Right atrium auricular region (tissue), 2 donors: ENCODE data around the gene GLO1. TPM values are rescaled to one million over a fixed set of nuclear protein-coding genes. Genes with fewer than 3 reads are reported as not detected.

Source experiments
- DNase-seq: peaks from one replicate; pipeline ENCODE4 v3.0.0-alpha.2; 2019; ENCODE audit warnings: low spot score
- H3K27ac ChIP-seq, 2 donors: fragments of 200-600 bp; sonication (generic); 1 replicate in 1 of 2; 2 replicates in 1 of 2; pipeline ENCODE4 v1.5.1; 2016 to 2019
- H3K27me3 ChIP-seq, 2 donors: fragments of 200-600 bp; sonication (generic); one replicate each; pipeline versions ENCODE4 v1.5.1 to v1.6.0; 2017 to 2019
- H3K36me3 ChIP-seq: fragments of 200-600 bp; sonication (generic); one replicate; pipeline ENCODE4 v1.5.1; 2016
- H3K4me1 ChIP-seq, 2 donors: fragments of 200-600 bp; sonication (generic); one replicate each; pipeline versions ENCODE4 v1.5.1 to v1.6.0; 2017 to 2019
- H3K4me3 ChIP-seq, 2 donors: fragments of 200-600 bp; sonication (generic); 1 replicate in 1 of 2; 2 replicates in 1 of 2; pipeline ENCODE4 v1.5.1; 2017 to 2019; ENCODE audit warnings: mild to moderate bottlenecking in 1 of 2, moderate library complexity in 1 of 2
- H3K9me3 ChIP-seq, 2 donors: fragments of 200-600 bp; sonication (generic); one replicate each; pipeline ENCODE4 v1.5.1; 2019
- total RNA-seq, 2 donors: library from RNA; depleted of rRNA; stranded (reverse); fragments of >200 nt; gene quantifications; one replicate each; pipeline ENCODE4 v1.1.0, GENCODE V29; 2016
- TF ChIP-seq, protein P1 (sequence below), 2 donors: fragments of 200-600 bp; sonication (generic); IDR thresholded peaks; one replicate each; pipeline ENCODE4 v1.5.1; 2019; ENCODE audit warnings: antibody characterized with exemption in 2 of 2

GLO1 gene
- total RNA-seq, 2 donors from 2014 or later, result 95.6 to 137 TPM

DNA sequence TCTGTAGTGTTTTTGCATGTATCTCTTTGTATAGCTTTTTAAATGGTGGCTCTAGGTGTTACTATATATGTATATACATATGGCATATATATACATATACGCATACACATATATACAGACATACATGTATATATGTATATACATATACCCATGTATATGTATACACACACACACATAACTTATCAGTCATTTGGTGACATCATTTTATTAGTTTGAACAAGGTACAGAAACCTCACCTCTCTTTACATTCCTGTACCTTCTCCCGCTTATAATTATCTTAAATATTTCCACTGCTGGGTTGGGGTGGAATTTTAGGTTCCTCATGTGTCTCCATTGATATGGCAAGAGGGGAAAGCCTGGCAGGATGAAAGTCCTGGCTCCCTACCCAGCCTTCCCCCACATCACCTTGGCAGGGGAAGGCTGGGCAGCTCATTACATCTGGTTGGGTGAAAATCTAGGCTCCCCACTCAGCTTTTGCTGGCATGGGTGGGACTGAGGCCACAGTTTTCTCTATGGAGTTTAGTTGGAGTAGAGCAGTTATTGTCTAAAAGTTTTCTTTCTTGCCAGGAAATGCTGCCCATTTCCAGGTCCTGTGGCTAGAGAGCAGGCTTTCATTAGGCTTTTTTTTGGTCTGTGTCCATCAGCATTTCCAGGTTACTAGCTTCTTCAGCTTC, 7.6 kb downstream of the GLO1 start:
- H3K4me3 ChIP-seq, result no peak overlapping the region
- no peaks in the 10 kb centered on the region for H3K27me3 ChIP-seq
- DNase-seq, result no peak
- H3K9me3 ChIP-seq, result peaks cover 0 to 4% of the 10 kb centered on the region in 2 donors
- TF ChIP-seq, protein P1, sequence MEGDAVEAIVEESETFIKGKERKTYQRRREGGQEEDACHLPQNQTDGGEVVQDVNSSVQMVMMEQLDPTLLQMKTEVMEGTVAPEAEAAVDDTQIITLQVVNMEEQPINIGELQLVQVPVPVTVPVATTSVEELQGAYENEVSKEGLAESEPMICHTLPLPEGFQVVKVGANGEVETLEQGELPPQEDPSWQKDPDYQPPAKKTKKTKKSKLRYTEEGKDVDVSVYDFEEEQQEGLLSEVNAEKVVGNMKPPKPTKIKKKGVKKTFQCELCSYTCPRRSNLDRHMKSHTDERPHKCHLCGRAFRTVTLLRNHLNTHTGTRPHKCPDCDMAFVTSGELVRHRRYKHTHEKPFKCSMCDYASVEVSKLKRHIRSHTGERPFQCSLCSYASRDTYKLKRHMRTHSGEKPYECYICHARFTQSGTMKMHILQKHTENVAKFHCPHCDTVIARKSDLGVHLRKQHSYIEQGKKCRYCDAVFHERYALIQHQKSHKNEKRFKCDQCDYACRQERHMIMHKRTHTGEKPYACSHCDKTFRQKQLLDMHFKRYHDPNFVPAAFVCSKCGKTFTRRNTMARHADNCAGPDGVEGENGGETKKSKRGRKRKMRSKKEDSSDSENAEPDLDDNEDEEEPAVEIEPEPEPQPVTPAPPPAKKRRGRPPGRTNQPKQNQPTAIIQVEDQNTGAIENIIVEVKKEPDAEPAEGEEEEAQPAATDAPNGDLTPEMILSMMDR (IDR thresholded peaks at IDR 0.05), result no peak
- no peaks in the 10 kb centered on the region for H3K36me3 ChIP-seq
- no peaks in the 10 kb centered on the region for H3K4me1 ChIP-seq
- no peak overlapping the region for H3K27ac ChIP-seq

DNA sequence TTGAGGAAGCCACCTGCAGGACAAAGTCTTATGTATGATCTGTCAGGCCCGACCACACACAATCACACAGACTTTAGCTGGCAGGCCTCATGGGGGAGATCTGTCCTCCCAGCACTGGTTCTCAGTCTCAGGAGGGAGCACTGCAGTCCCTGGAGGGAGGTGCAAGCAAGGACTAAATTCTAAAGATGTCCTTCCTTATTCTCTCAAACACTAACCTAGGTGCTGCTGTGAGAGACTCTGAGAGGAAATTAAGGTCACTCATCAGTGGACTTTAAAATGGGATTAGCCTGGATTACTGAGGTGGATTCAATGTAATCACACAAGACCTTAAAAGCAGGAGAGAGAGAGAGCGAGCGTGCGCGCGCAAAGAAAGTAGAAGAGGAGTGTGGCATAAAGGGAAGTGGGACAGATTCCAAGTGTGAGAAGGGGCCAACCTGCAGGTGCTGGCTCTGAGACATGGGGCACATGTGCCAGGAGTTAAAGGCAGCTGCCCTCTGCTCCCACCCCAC, 14.3 kb downstream of the GLO1 start:
- no peaks in the 10 kb centered on the region for H3K27me3 ChIP-seq
- H3K4me3 ChIP-seq, result no peak overlapping the region
- H3K9me3 ChIP-seq, result no peaks in the 10 kb centered on the region
- TF ChIP-seq, protein P1 (IDR thresholded peaks at IDR 0.05), result no peak
- peak overlapping the region in 1 of 2 donors; percentile 11 for H3K27ac ChIP-seq
- no peaks in the 10 kb centered on the region for H3K36me3 ChIP-seq
- no peak for DNase-seq
- H3K4me1 ChIP-seq, result peaks cover 0 to 15% of the 10 kb centered on the region in 2 donors

DNA sequence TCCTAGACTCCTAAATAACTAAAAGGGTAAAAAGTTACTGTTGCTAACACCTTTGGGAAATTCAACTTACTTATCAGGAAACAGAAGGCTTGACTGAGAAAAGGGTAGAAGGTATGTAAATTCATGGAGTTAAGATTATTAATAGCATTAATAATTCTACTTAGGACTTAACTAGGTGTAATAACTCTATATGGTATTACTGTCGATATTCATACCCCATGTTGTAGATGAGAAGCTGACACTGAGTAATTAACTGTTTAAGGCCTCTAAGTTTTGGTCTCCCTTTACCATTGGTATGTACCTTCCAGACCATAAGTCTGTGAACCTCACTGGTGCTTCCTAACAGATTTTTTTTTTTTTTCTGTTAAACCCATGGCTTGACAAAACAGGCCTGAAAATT, 15.4 kb downstream of the GLO1 start:
- H3K27ac ChIP-seq, result peak overlapping the region in 1 of 2 donors; percentile 40
- H3K9me3 ChIP-seq, result no peaks in the 10 kb centered on the region
- peaks cover 7% of the 10 kb centered on the region for H3K36me3 ChIP-seq
- no peaks in the 10 kb centered on the region for H3K27me3 ChIP-seq
- TF ChIP-seq, protein P1 (IDR thresholded peaks at IDR 0.05), result no peak
- no peak for DNase-seq
- H3K4me1 ChIP-seq, result peaks cover 0 to 15% of the 10 kb centered on the region in 2 donors
- no peak overlapping the region for H3K4me3 ChIP-seq

DNA sequence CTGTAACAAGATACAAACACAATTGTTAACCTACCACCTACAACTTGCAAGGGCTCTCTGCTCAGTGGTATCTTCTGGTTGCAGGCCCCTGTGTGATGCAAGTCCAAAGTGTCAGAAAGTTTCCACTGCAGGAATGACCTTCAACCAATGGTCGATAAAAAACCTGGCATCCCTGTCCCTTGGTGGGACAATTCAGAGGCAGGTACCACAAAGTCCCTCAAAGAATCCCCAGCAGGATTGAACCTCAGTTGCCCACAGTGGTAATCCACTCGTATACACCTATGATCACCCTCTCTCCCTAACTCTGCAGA, 15.9 kb downstream of the GLO1 start:
- no peak for DNase-seq
- TF ChIP-seq, protein P1 (IDR thresholded peaks at IDR 0.05), result no peak

DNA sequence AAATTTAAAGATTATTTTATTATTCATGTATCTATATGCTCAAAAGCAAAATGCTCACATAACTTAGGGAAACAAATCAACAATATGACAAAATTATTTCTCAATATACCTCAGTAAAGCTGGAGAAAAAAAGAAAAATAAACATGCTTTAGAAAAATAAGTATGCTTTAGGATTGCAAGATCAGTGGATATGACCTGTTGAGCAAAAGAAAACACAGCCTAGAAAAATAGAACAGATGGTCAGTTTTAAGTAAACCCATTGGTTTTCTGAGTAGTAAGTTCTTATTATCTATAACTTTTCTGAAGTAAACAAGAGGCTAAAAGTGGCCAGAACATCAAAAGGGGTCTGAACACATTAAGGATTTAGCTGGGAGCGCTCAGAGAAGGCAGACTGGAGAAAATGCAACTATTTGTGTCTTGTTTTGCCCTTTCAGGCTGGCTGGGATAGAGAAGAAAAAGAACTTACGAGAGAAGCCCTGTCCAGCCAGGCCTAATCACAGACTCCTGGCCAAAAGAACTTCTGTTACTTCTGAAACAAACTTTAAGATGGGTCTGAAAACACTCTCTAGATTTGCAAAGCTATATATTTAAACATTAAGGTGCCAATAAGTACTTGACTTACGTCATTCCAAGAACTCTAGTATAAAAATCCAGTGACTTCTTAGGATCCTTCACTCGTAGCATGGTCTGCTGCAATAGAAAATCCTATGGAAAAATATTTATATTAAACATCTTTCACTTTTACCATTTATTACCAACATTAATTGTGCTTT, 16.5 kb downstream of the GLO1 start:
- Histone ChIP-seq H3K9me3 (no peaks in the 10 kb centered on the region), H3K27me3 (no peaks in the 10 kb centered on the region), H3K4me3 (no peak overlapping the region), H3K36me3 (peaks cover 15% of the 10 kb centered on the region), H3K4me1 (peaks cover 0 to 15% of the 10 kb centered on the region in 2 donors), H3K27ac (no peak overlapping the region)
- TF ChIP-seq, protein P1 (IDR thresholded peaks at IDR 0.05), result no peak
- no peak for DNase-seq

More for the DNA sequence above, 15.9 kb downstream of the GLO1 start:
- Histone ChIP-seq H3K27me3 (no peaks in the 10 kb centered on the region), H3K4me1 (peaks cover 0 to 15% of the 10 kb centered on the region in 2 donors), H3K9me3 (no peaks in the 10 kb centered on the region), H3K36me3 (peaks cover 9% of the 10 kb centered on the region), H3K27ac (peak overlapping the region in 1 of 2 donors; percentile 40), H3K4me3 (no peak overlapping the region)
